Epithelial cell of proximal tubule (primary cell): ENCODE measurements around the gene PIEZO2. TPM values are rescaled to one million over a fixed set of nuclear protein-coding genes. Genes with fewer than 3 reads are reported as not detected.
"Not testable (repeated sequence)": the region's sequence is repeated elsewhere in the genome, so short reads cannot be mapped to it uniquely, and the experiment has no call there.

Experiments used
- DNase-seq: peaks from one replicate; pipeline ENCODE4 v3.0.0-alpha.2; 2011; ENCODE audit warnings: low read depth
- H3K4me3 ChIP-seq: 2 replicates; pipeline ENCODE4 v1.5.1; 2011; ENCODE audit warnings: low read depth, mild to moderate bottlenecking, low read length
- total RNA-seq: library from RNA; depleted of rRNA; stranded (reverse); fragments of >200 nt; gene quantifications from 2 replicates; pipeline ENCODE4 v1.2.3, GENCODE V29; 2015
- TF ChIP-seq, protein P1 (sequence below): conservative IDR thresholded peaks from 2 replicates; pipeline ENCODE4 v1.5.1; 2012; ENCODE audit warnings: low read depth, mild to moderate bottlenecking, low read length

The PIEZO2 gene
- 0.07 and 7.5 TPM in 2 replicates for total RNA-seq

DNA sequence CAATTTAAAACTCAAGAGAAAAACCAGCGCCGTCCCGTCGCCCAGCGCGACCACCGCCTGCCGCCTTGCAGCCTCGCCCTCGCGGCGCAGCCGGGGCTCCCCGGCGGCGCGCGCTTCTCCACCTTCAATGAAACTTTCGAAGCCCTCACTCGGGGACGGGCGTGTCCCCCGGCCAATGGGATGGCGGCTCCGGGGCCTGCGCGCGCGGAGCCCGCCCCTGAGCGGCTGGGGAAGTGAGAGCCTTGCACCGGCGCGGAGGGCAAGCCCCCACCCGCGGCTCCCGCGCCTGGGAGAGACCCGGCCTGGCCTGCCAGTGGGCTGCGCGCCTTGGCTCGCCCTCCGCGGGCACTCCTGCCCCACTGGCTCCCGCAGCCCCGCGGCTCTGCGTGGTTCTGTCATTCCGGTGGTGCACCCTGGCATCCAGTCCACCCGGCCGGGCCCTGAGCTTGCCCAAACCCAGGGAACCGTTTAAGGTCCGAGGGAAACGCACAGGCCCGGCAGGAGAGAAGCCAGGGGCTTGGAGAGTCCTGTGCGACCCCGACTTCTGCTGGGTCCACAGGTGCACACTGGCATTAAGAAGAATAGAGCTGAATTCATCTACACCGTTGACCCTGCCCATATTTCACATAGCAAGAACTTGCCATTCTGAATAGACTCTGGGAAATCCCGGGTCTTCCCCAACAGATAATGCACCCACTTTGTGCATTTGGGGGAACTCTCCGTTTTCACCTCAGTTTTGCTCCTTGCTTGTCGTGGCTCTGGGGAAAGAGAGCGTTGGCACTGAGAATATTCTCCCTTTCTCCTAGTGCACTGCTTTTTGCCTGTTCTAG is at the start of gene PIEZO2:
Gene PIEZO2, minus strand, starts transcription at position 129 of the 830 bp plus-strand sequence. CDS start 981 bp downstream, outside the sequence.
- TF ChIP-seq, protein P1, sequence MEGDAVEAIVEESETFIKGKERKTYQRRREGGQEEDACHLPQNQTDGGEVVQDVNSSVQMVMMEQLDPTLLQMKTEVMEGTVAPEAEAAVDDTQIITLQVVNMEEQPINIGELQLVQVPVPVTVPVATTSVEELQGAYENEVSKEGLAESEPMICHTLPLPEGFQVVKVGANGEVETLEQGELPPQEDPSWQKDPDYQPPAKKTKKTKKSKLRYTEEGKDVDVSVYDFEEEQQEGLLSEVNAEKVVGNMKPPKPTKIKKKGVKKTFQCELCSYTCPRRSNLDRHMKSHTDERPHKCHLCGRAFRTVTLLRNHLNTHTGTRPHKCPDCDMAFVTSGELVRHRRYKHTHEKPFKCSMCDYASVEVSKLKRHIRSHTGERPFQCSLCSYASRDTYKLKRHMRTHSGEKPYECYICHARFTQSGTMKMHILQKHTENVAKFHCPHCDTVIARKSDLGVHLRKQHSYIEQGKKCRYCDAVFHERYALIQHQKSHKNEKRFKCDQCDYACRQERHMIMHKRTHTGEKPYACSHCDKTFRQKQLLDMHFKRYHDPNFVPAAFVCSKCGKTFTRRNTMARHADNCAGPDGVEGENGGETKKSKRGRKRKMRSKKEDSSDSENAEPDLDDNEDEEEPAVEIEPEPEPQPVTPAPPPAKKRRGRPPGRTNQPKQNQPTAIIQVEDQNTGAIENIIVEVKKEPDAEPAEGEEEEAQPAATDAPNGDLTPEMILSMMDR = no peak
- DNase-seq = no peak
- no peak within 1 kb of the TSS for H3K4me3 ChIP-seq

DNA sequence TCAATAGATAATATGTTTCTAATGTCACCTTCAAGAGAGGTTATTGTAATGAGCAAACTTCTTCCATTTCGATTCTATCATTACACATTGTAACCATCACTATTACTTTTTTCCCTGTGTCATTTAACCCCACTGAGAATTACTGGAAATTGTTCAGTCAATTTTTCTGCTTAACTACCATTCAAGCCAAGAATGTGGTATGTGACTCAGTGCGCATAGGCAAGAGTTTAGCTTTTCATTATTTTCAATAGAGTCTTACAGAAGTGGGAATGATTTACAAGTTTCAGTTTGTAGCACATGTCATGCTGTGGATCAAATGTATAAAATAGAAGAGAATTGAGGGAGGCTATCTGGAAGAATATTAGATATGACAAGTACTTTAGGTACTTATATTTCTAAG is 34.3 kb upstream of the PIEZO2 start:
- TF ChIP-seq, protein P1 = no peak
- no peak overlapping the region for H3K4me3 ChIP-seq
- no peak for DNase-seq

DNA sequence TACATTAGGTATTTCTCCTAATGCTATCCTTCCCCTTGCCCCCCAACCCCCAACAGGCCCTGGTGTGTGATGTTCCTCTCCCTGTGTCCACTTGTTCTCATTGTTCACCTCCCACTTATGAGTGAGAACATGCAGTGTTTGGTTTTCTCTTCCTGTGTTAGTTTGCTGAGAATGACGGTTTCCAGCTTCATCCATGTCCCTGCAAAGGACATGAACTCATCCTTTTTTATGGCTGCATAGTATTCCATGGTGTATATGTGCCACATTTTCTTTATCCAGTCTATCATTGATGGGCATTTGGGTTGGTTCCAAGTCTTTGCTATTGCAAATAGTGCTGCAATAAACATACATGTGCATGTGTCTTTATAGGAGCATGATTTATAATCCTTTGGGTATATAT is 32.3 kb upstream of the PIEZO2 start:
- H3K4me3 ChIP-seq, DNase-seq: not testable (repeated sequence)

DNA sequence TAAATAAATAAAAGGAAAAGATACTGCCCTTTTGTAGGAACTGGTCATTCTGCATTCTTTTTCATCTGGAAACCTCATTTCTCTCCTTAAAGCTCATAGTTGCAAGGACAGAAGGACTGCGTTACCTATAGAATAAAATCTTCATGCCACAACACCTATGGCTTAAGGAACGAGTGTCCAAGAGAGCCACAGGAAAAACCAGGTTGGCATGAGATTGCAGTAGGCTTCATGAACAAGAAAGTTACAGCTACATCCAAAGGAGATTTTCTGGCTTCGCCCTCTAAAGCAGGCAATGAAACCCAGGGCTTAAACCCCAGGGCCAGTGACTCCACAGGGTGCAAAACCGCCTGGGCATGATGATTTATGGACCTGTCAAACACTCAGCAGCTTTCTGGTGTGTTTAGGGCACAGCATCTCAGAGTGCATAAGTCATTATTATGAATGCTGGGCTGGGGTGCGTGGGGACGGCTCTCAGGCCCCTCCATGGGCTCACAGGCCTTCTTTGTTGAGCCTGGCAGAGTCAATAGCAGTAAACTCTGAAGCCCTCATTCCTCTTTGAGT is 30.7 kb upstream of the PIEZO2 start:
- no peak overlapping the region for H3K4me3 ChIP-seq
- TF ChIP-seq, protein P1 = no peak
- no peak for DNase-seq

DNA sequence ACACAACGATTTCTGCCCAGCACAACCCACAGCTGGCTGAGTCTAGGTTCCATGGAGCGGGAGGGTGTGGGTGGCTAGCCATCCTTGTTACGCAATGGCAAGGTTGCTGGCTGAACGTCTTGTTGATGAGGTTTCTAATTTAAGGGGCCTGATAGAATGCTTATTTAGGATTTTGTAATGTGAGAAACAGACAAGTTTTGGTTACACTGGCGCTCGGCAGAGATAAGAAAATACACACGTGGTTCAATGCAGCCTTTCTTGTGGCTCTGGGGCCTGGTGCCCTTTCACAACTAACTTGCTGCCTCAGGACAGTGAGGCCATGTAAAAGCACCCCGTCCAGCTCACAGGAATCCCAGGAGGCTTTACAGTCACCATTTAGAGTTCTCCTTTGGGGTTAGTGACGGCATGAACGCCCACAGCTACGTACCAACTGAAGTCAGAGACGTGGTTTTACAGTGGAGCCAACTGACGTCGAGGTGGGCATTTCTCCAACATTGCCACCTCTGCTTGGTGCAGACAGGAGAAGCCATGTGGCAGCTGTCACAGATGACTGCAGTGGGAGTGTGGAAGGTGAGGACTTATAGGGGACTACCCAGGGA is 29.7 kb upstream of the PIEZO2 start:
- no peak overlapping the region for H3K4me3 ChIP-seq
- TF ChIP-seq, protein P1 = no peak
- no peak for DNase-seq

DNA sequence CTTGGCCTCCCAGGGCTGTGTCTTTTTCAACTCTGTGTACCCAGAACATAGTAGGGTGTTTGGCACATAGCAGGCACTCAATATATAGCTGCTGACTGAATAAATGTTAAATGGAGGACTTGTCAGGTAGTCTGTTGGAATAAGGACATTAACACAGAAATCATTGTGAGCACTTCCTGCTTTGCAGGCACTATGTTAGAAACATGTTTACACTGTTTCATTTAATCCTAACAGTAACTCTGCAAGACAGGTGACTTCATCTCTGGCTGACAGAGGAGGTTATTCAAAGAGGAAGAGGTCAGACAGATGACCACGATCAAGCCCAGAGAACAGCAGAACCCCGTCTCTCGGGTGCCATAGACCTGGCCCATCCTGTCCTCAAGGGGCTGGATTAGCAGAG is 28.0 kb upstream of the PIEZO2 start:
- TF ChIP-seq, protein P1 = no peak
- DNase-seq = no peak
- no peak overlapping the region for H3K4me3 ChIP-seq

DNA sequence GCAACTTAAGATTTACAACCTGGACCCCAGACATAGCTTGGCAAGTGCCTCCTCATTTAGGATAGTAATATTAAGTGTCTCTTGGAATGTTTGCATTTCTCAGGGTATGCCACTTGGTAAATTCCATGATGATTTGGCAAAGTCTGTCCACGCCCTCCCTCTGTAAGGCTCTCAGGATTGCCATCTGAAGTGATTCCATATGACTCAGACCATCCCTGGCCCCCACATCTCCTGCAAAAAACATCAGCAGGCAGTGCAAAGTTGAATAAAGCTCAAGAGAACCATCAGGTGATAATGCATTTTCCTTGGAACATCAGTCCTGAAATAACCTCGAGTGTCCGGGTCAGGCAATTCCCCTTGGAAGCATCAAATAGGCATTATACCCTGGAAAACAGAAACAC is 27.1 kb upstream of the PIEZO2 start:
- H3K4me3 ChIP-seq = no peak overlapping the region
- TF ChIP-seq, protein P1 = no peak
- no peak for DNase-seq
